ENCODE results near the gene MBNL1. TPM values are rescaled to one million over a fixed set of nuclear protein-coding genes. Genes with fewer than 3 reads are reported as not detected.

The MBNL1 gene
- total RNA-seq, 1 experiment from 2014 or later: 117 TPM

GRCh38 chr3:152222327-152222726 is 46.4 kb upstream of the MBNL1 start:
- TF ChIP-seq EZH2 (IDR thresholded peaks at IDR 0.05; ENCODE audit: borderline replicate concordance, low read depth, low read length, poor library complexity, severe bottlenecking) (no peak), CTCF (conservative IDR thresholded peaks at IDR 0.05; ENCODE audit: low read depth, low read length) (no peak)
- Histone ChIP-seq H3K4me1 (ENCODE audit: insufficient read depth, low read length, poor library complexity, severe bottlenecking) (no peaks in the 10 kb centered on the region), H3K9me3 (ENCODE audit: low read depth, low read length, poor library complexity, severe bottlenecking) (no peaks in the 10 kb centered on the region), H3K27me3 (replicated peaks; ENCODE audit: insufficient read depth, low read depth, low read length, poor library complexity) (no peaks in the 10 kb centered on the region), H3K36me3 (ENCODE audit: insufficient read depth, low read length, poor library complexity, severe bottlenecking) (no peaks in the 10 kb centered on the region), H3K4me3 (ENCODE audit: low read depth, low read length, poor library complexity, severe bottlenecking) (no peak overlapping the region), H3K27ac (ENCODE audit: low read depth, low read length, poor library complexity, severe bottlenecking) (no peak overlapping the region)
- no TSS peak for BruUV-seq (replicated peaks)
- ChIA-PET CTCF (no interaction called here), POLR2A (ENCODE audit: low non-redundant PET) (no interaction called here)
- intact Hi-C loops (cut with micrococcal nuclease; ENCODE audit: unreplicated experiment): no loop called here
- DNase-seq (ENCODE audit: low spot score): no peak

- POLR2A ChIA-PET (ENCODE audit: low non-redundant PET): no interaction called here
- TF ChIP-seq EZH2 (IDR thresholded peaks at IDR 0.05; ENCODE audit: borderline replicate concordance, low read depth, low read length, poor library complexity, severe bottlenecking) (no peak), CTCF (conservative IDR thresholded peaks at IDR 0.05; ENCODE audit: low read depth, low read length) (no peak)
- H3K36me3 ChIP-seq (ENCODE audit: insufficient read depth, low read length, poor library complexity, severe bottlenecking): no peaks in the 10 kb centered on the region
- no peak for DNase-seq (ENCODE audit: low spot score)
- no TSS peak for BruUV-seq (replicated peaks)
- no peak overlapping the region for H3K27ac ChIP-seq (ENCODE audit: low read depth, low read length, poor library complexity, severe bottlenecking)
- H3K9me3 ChIP-seq (ENCODE audit: low read depth, low read length, poor library complexity, severe bottlenecking): no peaks in the 10 kb centered on the region
- CTCF ChIA-PET: no interaction called here
- no peaks in the 10 kb centered on the region for H3K27me3 ChIP-seq (replicated peaks; ENCODE audit: insufficient read depth, low read depth, low read length, poor library complexity)
- H3K4me3 ChIP-seq (ENCODE audit: low read depth, low read length, poor library complexity, severe bottlenecking): no peak overlapping the region
- no peaks in the 10 kb centered on the region for H3K4me1 ChIP-seq (ENCODE audit: insufficient read depth, low read length, poor library complexity, severe bottlenecking)
- intact Hi-C loops (cut with micrococcal nuclease; ENCODE audit: unreplicated experiment): no loop called here
Observed at GRCh38 chr3:152225201-152225600, 43.5 kb upstream of the MBNL1 start.

- ChIA-PET CTCF (no interaction called here), POLR2A (ENCODE audit: low non-redundant PET) (no interaction called here)
- no peaks in the 10 kb centered on the region for H3K36me3 ChIP-seq (ENCODE audit: insufficient read depth, low read length, poor library complexity, severe bottlenecking)
Observed at GRCh38 chr3:152226176-152226575, 42.6 kb upstream of the MBNL1 start.

More at GRCh38 chr3:152226176-152226575, 42.6 kb upstream of the MBNL1 start:
- H3K27me3 ChIP-seq (replicated peaks; ENCODE audit: insufficient read depth, low read depth, low read length, poor library complexity): no peaks in the 10 kb centered on the region
- no peaks in the 10 kb centered on the region for H3K9me3 ChIP-seq (ENCODE audit: low read depth, low read length, poor library complexity, severe bottlenecking)
- no TSS peak for BruUV-seq (replicated peaks)
- no peak for DNase-seq (ENCODE audit: low spot score)
- H3K4me1 ChIP-seq (ENCODE audit: insufficient read depth, low read length, poor library complexity, severe bottlenecking): no peaks in the 10 kb centered on the region
- intact Hi-C loops (cut with micrococcal nuclease; ENCODE audit: unreplicated experiment): no loop called here
- H3K27ac ChIP-seq (ENCODE audit: low read depth, low read length, poor library complexity, severe bottlenecking): no peak overlapping the region
- no peak overlapping the region for H3K4me3 ChIP-seq (ENCODE audit: low read depth, low read length, poor library complexity, severe bottlenecking)
- TF ChIP-seq CTCF (conservative IDR thresholded peaks at IDR 0.05; ENCODE audit: low read depth, low read length) (no peak), EZH2 (IDR thresholded peaks at IDR 0.05; ENCODE audit: borderline replicate concordance, low read depth, low read length, poor library complexity, severe bottlenecking) (no peak)
